ENCODE measurements around the gene EML4. TPM values are rescaled to one million over a fixed set of nuclear protein-coding genes. Genes with fewer than 3 reads are reported as not detected.

EML4 gene
- total and polyA plus RNA-seq, 9 donors: 11.6 to 46.5 (median 31.5) TPM

- no peaks in the 10 kb centered on the region for H3K36me3 ChIP-seq
- no peak for DNase-seq
- intact Hi-C loops (cut with DNase I): no loop called here
- no peak overlapping the region for H3K4me3 ChIP-seq
- H3K27ac ChIP-seq: no peak overlapping the region
- H3K9me3 ChIP-seq: no peaks in the 10 kb centered on the region
- no peaks in the 10 kb centered on the region for H3K27me3 ChIP-seq
- H3K4me1 ChIP-seq (ENCODE audit: insufficient read depth): peaks cover 2% of the 10 kb centered on the region
- 73 to 77% (median 75%) methylated on average over 4 of the region's 4 CpGs for WGBS, 3 donors
- TF ChIP-seq POLR2A (IDR thresholded peaks at IDR 0.05): no peak
- TF ChIP-seq CTCF (IDR thresholded peaks at IDR 0.05): no peak
- TF ChIP-seq EP300 (IDR thresholded peaks at IDR 0.05): no peak
Observed at GRCh38 chr2:42223067-42223854, 54.1 kb downstream of the EML4 start.

GRCh38 chr2:42223855-42224268 is 54.7 kb downstream of the EML4 start:
- Histone ChIP-seq H3K27ac (no peak overlapping the region), H3K9me3 (no peaks in the 10 kb centered on the region)
- intact Hi-C loops (cut with DNase I): no loop called here

GRCh38 chr2:42224422-42225067 is 55.4 kb downstream of the EML4 start:
- no peak for DNase-seq
- Histone ChIP-seq H3K36me3 (no peaks in the 10 kb centered on the region), H3K9me3 (no peaks in the 10 kb centered on the region), H3K4me3 (no peak overlapping the region), H3K27ac (no peak overlapping the region), H3K4me1 (ENCODE audit: insufficient read depth) (peaks cover 2% of the 10 kb centered on the region), H3K27me3 (no peaks in the 10 kb centered on the region)
- TF ChIP-seq CTCF (IDR thresholded peaks at IDR 0.05) (no peak), POLR2A (IDR thresholded peaks at IDR 0.05) (no peak), EP300 (IDR thresholded peaks at IDR 0.05) (no peak)
- WGBS, 3 donors: 81 to 90% (median 86%) methylated on average over 4 of the region's 4 CpGs
- intact Hi-C loops (cut with DNase I): no loop called here

More at GRCh38 chr2:42223855-42224268, 54.7 kb downstream of the EML4 start:
- Histone ChIP-seq H3K27me3 (no peaks in the 10 kb centered on the region), H3K4me1 (ENCODE audit: insufficient read depth) (peaks cover 2% of the 10 kb centered on the region), H3K36me3 (no peaks in the 10 kb centered on the region), H3K4me3 (no peak overlapping the region)
- WGBS, 3 donors: 11 to 25% (median 14%) methylated on average over 2 of the region's 2 CpGs
- DNase-seq: no peak
- TF ChIP-seq EP300 (IDR thresholded peaks at IDR 0.05) (no peak), CTCF (IDR thresholded peaks at IDR 0.05) (no peak), POLR2A (IDR thresholded peaks at IDR 0.05) (no peak)

- intact Hi-C loops (cut with DNase I): no loop called here
- WGBS, 3 donors: 76 to 93% (median 89%) methylated on average over 1 of the region's 1 CpG
- DNase-seq: no peak
Observed at GRCh38 chr2:42225573-42225972, 56.4 kb downstream of the EML4 start.

More at GRCh38 chr2:42225573-42225972, 56.4 kb downstream of the EML4 start:
- H3K4me3 ChIP-seq: no peak overlapping the region
- H3K27me3 ChIP-seq: no peaks in the 10 kb centered on the region
- no peak for TF ChIP-seq CTCF (IDR thresholded peaks at IDR 0.05)
- TF ChIP-seq EP300 (IDR thresholded peaks at IDR 0.05): no peak
- TF ChIP-seq POLR2A (IDR thresholded peaks at IDR 0.05): no peak
- peaks cover 3% of the 10 kb centered on the region for H3K4me1 ChIP-seq (ENCODE audit: insufficient read depth)
- H3K36me3 ChIP-seq: no peaks in the 10 kb centered on the region
- no peaks in the 10 kb centered on the region for H3K9me3 ChIP-seq
- no peak overlapping the region for H3K27ac ChIP-seq

All from ovary (tissue), 9 donors.